EL (cell line): ENCODE measurements around the gene C19orf81.

Experiments used
- DNase-seq: peaks from one replicate; pipeline ENCODE4 v3.0.0-alpha.2; 2016

The C19orf81 gene

GRCh38 chr19:50629801-50630200 lies 19.4 kb upstream of the C19orf81 start:
- no peak for DNase-seq

GRCh38 chr19:50632151-50632835 lies 17.0 kb upstream of the C19orf81 start:
- DNase-seq = no peak

GRCh38 chr19:50633359-50633758 lies 15.9 kb upstream of the C19orf81 start:
- DNase-seq = no peak

- DNase-seq = no peak
These were observed 15.3 kb upstream of the C19orf81 start for GRCh38 chr19:50633973-50634372.

GRCh38 chr19:50636317-50637085 lies 12.7 kb upstream of the C19orf81 start:
- no peak for DNase-seq

- DNase-seq = no peak
These were observed 10.6 kb upstream of the C19orf81 start for GRCh38 chr19:50638600-50638999.

- DNase-seq = peak; percentile 45
These were observed 9.8 kb upstream of the C19orf81 start, which contains the start of gene SYT3 for GRCh38 chr19:50639121-50640112. Gene SYT3, minus strand, starts transcription at chr19:50639881. Its CDS starts 2,470 bp downstream, at chr19:50637411.

GRCh38 chr19:50640368-50640767 lies 8.9 kb upstream of the C19orf81 start:
- DNase-seq = no peak

- no peak for DNase-seq
These were observed 4.8 kb upstream of the C19orf81 start for GRCh38 chr19:50644315-50644915.

GRCh38 chr19:50645107-50645506 lies 4.1 kb upstream of the C19orf81 start:
- DNase-seq = no peak

- DNase-seq = peak; percentile 83
These were observed 3.0 kb upstream of the C19orf81 start for GRCh38 chr19:50646074-50646807.

- DNase-seq = no peak
These were observed 1.2 kb upstream of the C19orf81 start for GRCh38 chr19:50647879-50648615.

- DNase-seq = no peak
These were observed 586 bp upstream of the C19orf81 start for GRCh38 chr19:50648659-50649058.

GRCh38 chr19:50651174-50651573 lies 1.9 kb downstream of the C19orf81 start:
- no peak for DNase-seq

- no peak for DNase-seq
These were observed 3.5 kb downstream of the C19orf81 start for GRCh38 chr19:50652722-50653121.

GRCh38 chr19:50654882-50655281 lies 5.6 kb downstream of the C19orf81 start:
- DNase-seq = no peak

- no peak for DNase-seq
These were observed 8.0 kb downstream of the C19orf81 start for GRCh38 chr19:50657222-50657669.

GRCh38 chr19:50657712-50658440 lies 8.6 kb downstream of the C19orf81 start:
- peak; percentile 100 for DNase-seq

GRCh38 chr19:50658441-50659317 lies 9.4 kb downstream of the C19orf81 start:
- peak; percentile 81 for DNase-seq
